Effector memory CD4-positive, alpha-beta T cell (primary cell): Measurements from ENCODE around the gene HCFC1.

Source experiments
- DNase-seq, 3 donors: peaks; one replicate each; pipeline ENCODE4 v3.0.0-alpha.2; 2020
- H3K27ac ChIP-seq: 2 replicates; pipeline ENCODE4 v1.7.0; 2013; ENCODE audit warnings: mild to moderate bottlenecking, low read length, moderate library complexity; ENCODE audit not compliant: insufficient read depth, poor library complexity, severe bottlenecking
- H3K27me3 ChIP-seq: replicated peaks from 2 replicates; pipeline ENCODE4 v1.7.0; 2013; ENCODE audit warnings: mild to moderate bottlenecking, low read length; ENCODE audit not compliant: insufficient read depth, control insufficient read depth, poor library complexity, severe bottlenecking
- H3K36me3 ChIP-seq: 2 replicates; pipeline ENCODE4 v1.7.0; 2013; ENCODE audit warnings: mild to moderate bottlenecking, low read length, moderate library complexity; ENCODE audit not compliant: control insufficient read depth, insufficient read depth
- H3K4me1 ChIP-seq: 2 replicates; pipeline ENCODE4 v1.7.0; 2013; ENCODE audit warnings: low read length, mild to moderate bottlenecking; ENCODE audit not compliant: control insufficient read depth, insufficient read depth, poor library complexity, severe bottlenecking
- H3K4me3 ChIP-seq: 2 replicates; pipeline ENCODE4 v1.7.0; 2013; ENCODE audit warnings: low read length, low read depth, mild to moderate bottlenecking; ENCODE audit not compliant: insufficient read depth, poor library complexity, severe bottlenecking
- H3K9me3 ChIP-seq: 2 replicates; pipeline ENCODE4 v1.7.0; 2013; ENCODE audit warnings: mild to moderate bottlenecking, low read length, moderate library complexity; ENCODE audit not compliant: control insufficient read depth

HCFC1 gene

DNA sequence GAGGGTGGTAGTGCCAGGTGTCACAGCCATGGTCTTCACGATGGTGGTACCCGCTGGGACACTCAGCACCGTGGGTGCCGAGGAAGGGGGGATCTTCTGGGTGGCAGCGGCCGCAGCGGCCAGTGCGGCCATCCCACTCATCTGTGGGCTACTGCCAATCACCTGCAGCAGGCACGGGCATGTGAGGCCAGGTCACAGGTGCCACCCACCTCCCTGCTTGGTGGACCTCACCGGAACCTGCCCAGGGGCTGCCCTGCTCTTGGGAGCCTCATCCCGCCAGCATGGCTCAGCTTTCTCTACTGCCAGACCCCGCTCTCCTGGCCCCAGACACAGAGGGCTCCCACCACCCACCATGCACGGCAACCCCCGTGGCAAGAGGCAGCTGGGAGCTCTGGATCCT lies 13.0 kb downstream of the HCFC1 start:
- no peaks in the 10 kb centered on the region for H3K9me3 ChIP-seq
- H3K27me3 ChIP-seq: no peaks in the 10 kb centered on the region
- no peak overlapping the region for H3K27ac ChIP-seq
- H3K4me1 ChIP-seq: no peaks in the 10 kb centered on the region
- DNase-seq: no peak
- H3K36me3 ChIP-seq: peaks cover 93% of the 10 kb centered on the region
- H3K4me3 ChIP-seq: no peak overlapping the region

DNA sequence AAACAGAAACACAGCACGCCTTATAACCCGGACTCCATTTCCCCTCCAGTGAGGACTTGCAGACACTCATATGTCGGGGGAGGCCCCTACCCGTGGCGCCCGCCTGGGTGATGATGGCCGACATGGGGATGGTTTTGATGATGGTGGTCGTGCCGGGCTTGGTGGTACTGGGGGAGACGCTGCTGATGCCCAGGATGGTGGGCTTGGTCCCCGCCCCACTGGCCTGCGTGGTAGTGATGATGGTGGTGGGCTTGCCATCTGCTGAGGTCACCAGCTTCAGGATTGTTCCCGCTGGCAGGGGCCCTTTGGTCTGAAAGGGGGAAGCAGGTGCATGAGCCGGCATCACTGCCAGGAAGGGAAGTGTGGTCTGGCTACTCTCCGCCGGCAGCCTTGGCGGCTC lies 14.4 kb downstream of the HCFC1 start:
- H3K4me3 ChIP-seq: no peak overlapping the region
- H3K36me3 ChIP-seq: peaks cover 92% of the 10 kb centered on the region
- no peaks in the 10 kb centered on the region for H3K9me3 ChIP-seq
- H3K4me1 ChIP-seq: peaks cover 4% of the 10 kb centered on the region
- H3K27ac ChIP-seq: no peak overlapping the region
- no peak for DNase-seq
- no peaks in the 10 kb centered on the region for H3K27me3 ChIP-seq

GRCh38 chrX:153956044-153956907 lies 15.3 kb downstream of the HCFC1 start:
- H3K36me3 ChIP-seq: peaks cover 89% of the 10 kb centered on the region
- DNase-seq: no peak

DNA sequence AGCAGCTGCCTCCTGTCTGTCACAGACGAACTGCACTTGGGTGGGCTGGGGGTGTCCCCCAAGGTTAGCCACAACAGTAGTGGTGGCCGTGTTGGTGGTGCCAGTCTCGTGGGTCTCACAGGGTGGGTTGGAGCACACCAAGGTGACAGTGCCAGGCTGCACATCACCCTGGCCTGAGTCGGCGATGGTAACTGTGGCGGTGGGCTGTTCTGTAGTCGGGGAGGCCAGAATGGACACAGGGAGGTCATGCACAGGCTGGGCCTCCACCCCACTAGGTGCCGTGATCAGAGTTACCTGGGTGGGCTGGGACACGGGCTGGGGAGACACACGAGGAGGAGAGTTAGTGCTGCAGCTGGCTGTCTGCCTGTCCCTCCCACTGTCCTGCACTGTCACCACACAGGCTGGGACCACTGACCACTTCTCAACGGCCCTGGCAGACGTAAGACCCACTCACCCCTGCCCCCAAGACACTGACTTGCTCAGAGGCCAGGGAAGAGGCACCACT lies 16.3 kb downstream of the HCFC1 start:
- DNase-seq: no peak
- Histone ChIP-seq H3K27me3 (no peaks in the 10 kb centered on the region), H3K27ac (no peak overlapping the region), H3K36me3 (peaks cover 90% of the 10 kb centered on the region), H3K9me3 (no peaks in the 10 kb centered on the region), H3K4me3 (no peak overlapping the region), H3K4me1 (peaks cover 4% of the 10 kb centered on the region)

More at GRCh38 chrX:153956044-153956907, 15.3 kb downstream of the HCFC1 start:
- Histone ChIP-seq H3K4me3 (no peak overlapping the region), H3K27me3 (no peaks in the 10 kb centered on the region), H3K9me3 (no peaks in the 10 kb centered on the region), H3K4me1 (peaks cover 4% of the 10 kb centered on the region), H3K27ac (no peak overlapping the region)

- Histone ChIP-seq H3K27me3 (no peaks in the 10 kb centered on the region), H3K36me3 (peaks cover 89% of the 10 kb centered on the region), H3K4me1 (peaks cover 4% of the 10 kb centered on the region)
Measured at GRCh38 chrX:153954558-153955227, 16.9 kb downstream of the HCFC1 start.

GRCh38 chrX:153953892-153954557 lies 17.6 kb downstream of the HCFC1 start:
- no peak overlapping the region for H3K27ac ChIP-seq
- DNase-seq: no peak

More at GRCh38 chrX:153954558-153955227, 16.9 kb downstream of the HCFC1 start:
- no peaks in the 10 kb centered on the region for H3K9me3 ChIP-seq
- no peak overlapping the region for H3K27ac ChIP-seq
- no peak overlapping the region for H3K4me3 ChIP-seq
- DNase-seq: no peak

GRCh38 chrX:153953342-153953830 lies 18.2 kb downstream of the HCFC1 start:
- H3K27ac ChIP-seq: no peak overlapping the region
- peaks cover 82% of the 10 kb centered on the region for H3K36me3 ChIP-seq
- no peak overlapping the region for H3K4me3 ChIP-seq
- H3K4me1 ChIP-seq: peaks cover 4% of the 10 kb centered on the region
- no peaks in the 10 kb centered on the region for H3K27me3 ChIP-seq
- peak; percentile 62 to 67 (median 65) for DNase-seq
- no peaks in the 10 kb centered on the region for H3K9me3 ChIP-seq

More at GRCh38 chrX:153953892-153954557, 17.6 kb downstream of the HCFC1 start:
- H3K27me3 ChIP-seq: no peaks in the 10 kb centered on the region
- peaks cover 84% of the 10 kb centered on the region for H3K36me3 ChIP-seq
- H3K4me3 ChIP-seq: no peak overlapping the region
- no peaks in the 10 kb centered on the region for H3K9me3 ChIP-seq
- peaks cover 4% of the 10 kb centered on the region for H3K4me1 ChIP-seq

DNA sequence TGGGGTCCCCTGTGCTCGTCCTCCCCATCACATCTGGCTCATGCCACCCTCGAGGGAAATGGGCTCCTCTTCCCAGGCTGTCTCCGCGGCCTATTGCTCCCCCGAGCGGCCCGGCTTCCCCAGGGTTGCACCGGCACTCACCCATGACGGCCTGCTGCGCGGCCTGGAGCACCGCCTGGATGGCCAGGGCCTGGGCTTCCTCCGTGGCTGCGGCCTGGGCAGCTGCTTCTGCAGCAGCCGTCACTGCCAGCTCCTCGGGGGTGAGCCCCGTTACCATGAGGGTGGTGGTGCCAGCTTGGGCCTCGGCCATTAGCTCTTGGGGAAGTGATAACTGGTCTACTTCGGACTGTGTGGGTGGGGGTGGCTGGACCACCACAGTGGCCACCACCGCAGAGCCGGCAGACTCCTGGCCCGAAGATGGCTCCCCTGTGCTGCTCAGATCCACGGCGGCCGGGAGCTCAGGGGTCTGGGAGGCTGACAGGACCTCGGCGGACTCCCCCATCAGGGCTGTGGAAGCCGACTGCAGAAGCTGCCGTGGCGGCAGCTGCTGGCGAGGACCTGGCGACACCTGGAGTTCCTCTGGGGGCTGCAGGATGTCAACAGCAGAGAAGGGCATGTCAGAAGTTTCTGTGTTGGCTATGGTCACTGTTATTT lies 19.1 kb downstream of the HCFC1 start:
- Histone ChIP-seq H3K27ac (no peak overlapping the region), H3K27me3 (no peaks in the 10 kb centered on the region), H3K36me3 (peaks cover 73% of the 10 kb centered on the region), H3K4me1 (peaks cover 4% of the 10 kb centered on the region), H3K4me3 (no peak overlapping the region), H3K9me3 (no peaks in the 10 kb centered on the region)
- DNase-seq: no peak

- Histone ChIP-seq H3K9me3 (no peaks in the 10 kb centered on the region), H3K36me3 (peaks cover 66% of the 10 kb centered on the region), H3K4me3 (no peak overlapping the region), H3K27me3 (no peaks in the 10 kb centered on the region), H3K27ac (no peak overlapping the region), H3K4me1 (peaks cover 7% of the 10 kb centered on the region)
- DNase-seq: no peak
Measured at GRCh38 chrX:153951683-153952372, 19.8 kb downstream of the HCFC1 start.
